Neural crest cell (in vitro differentiated cells): ENCODE measurements around the gene FOXJ3. TPM values are rescaled to one million over a fixed set of nuclear protein-coding genes. Genes with fewer than 3 reads are reported as not detected.

ENCODE experiments used
- DNase-seq: peaks from one replicate; pipeline ENCODE4 v3.0.0; 2021; ENCODE audit warnings: low read depth, mixed read lengths, low spot score
- H3K27ac Mint-ChIP-seq: one replicate; pipeline ENCODE4 v1.8.0; 2021; ENCODE audit warnings: mild to moderate bottlenecking, mixed read lengths; ENCODE audit not compliant: unreplicated experiment
- H3K27me3 Mint-ChIP-seq: 2 replicates; pipeline ENCODE4 v1.8.0; 2021; ENCODE audit warnings: low read depth, mild to moderate bottlenecking, mixed read lengths
- H3K36me3 Mint-ChIP-seq: 2 replicates; pipeline ENCODE4 v1.8.0; 2021; ENCODE audit warnings: low read depth, mild to moderate bottlenecking, mixed read lengths
- H3K4me1 Mint-ChIP-seq: 2 replicates; pipeline ENCODE4 v1.8.0; 2021; ENCODE audit warnings: mixed read lengths
- H3K4me3 Mint-ChIP-seq: one replicate; pipeline ENCODE4 v1.8.0; 2021; ENCODE audit warnings: mild to moderate bottlenecking, mixed read lengths
- H3K9me3 Mint-ChIP-seq: 2 replicates; pipeline ENCODE4 v1.8.0; 2021; ENCODE audit warnings: mixed read lengths
- CTCF ChIP-seq: fragments of 200-600 bp; sonication (generic); conservative IDR thresholded peaks from 2 replicates; pipeline ENCODE4 v1.5.0; 2021; ENCODE audit warnings: antibody characterized with exemption, mild to moderate bottlenecking
- total RNA-seq: library from RNA; stranded (reverse); gene quantifications from 2 replicates; pipeline ENCODE4 v1.2.1, GENCODE V29; 2021

FOXJ3 gene
- total RNA-seq, 1 donor from 2014 or later: 40.2 TPM

GRCh38 chr1:42165511-42166210 is 169.4 kb downstream of the FOXJ3 start:
- DNase-seq: no peak
- H3K4me3 Mint-ChIP-seq: no peak overlapping the region
- H3K27me3 Mint-ChIP-seq: peaks cover under 1% of the 10 kb centered on the region
- no peak for TF ChIP-seq CTCF
- H3K9me3 Mint-ChIP-seq: peaks cover 1% of the 10 kb centered on the region
- H3K27ac Mint-ChIP-seq: no peak overlapping the region
- H3K4me1 Mint-ChIP-seq: peaks cover 8% of the 10 kb centered on the region
- H3K36me3 Mint-ChIP-seq: peaks cover 4% of the 10 kb centered on the region

GRCh38 chr1:42164551-42165420 is 170.2 kb downstream of the FOXJ3 start, which contains the start of gene GUCA2A:
GUCA2A (minus strand) TSS chr1:42164745; CDS start chr1:42164712, 33 bp downstream.
- H3K4me3 Mint-ChIP-seq: no peak within 1 kb of the TSS
- TF ChIP-seq CTCF: no peak
- no peak for DNase-seq
- H3K4me1 Mint-ChIP-seq: peaks cover 8% of the 10 kb centered on the region
- H3K27ac Mint-ChIP-seq: no peak within 1 kb of the TSS
- peaks cover 3% of the 10 kb centered on the region for H3K27me3 Mint-ChIP-seq
- peaks cover 2% of the 10 kb centered on the region for H3K9me3 Mint-ChIP-seq
- peaks cover 4% of the 10 kb centered on the region for H3K36me3 Mint-ChIP-seq

GRCh38 chr1:42163536-42164503 is 171.2 kb downstream of the FOXJ3 start:
- DNase-seq: no peak
- TF ChIP-seq CTCF: no peak
- H3K36me3 Mint-ChIP-seq: peaks cover 4% of the 10 kb centered on the region
- no peak overlapping the region for H3K4me3 Mint-ChIP-seq
- no peak overlapping the region for H3K27ac Mint-ChIP-seq
- H3K4me1 Mint-ChIP-seq: peaks cover 8% of the 10 kb centered on the region
- peaks cover 2% of the 10 kb centered on the region for H3K9me3 Mint-ChIP-seq
- peaks cover 8% of the 10 kb centered on the region for H3K27me3 Mint-ChIP-seq

GRCh38 chr1:42163114-42163513 is 171.9 kb downstream of the FOXJ3 start:
- Mint-ChIP-seq H3K4me1 (peaks cover 8% of the 10 kb centered on the region), H3K4me3 (no peak overlapping the region), H3K36me3 (peaks cover 4% of the 10 kb centered on the region), H3K9me3 (peaks cover 2% of the 10 kb centered on the region), H3K27ac (no peak overlapping the region), H3K27me3 (peaks cover 8% of the 10 kb centered on the region)
- TF ChIP-seq CTCF: no peak
- no peak for DNase-seq

GRCh38 chr1:42162181-42162580 is 172.9 kb downstream of the FOXJ3 start:
- Mint-ChIP-seq H3K36me3 (peaks cover 4% of the 10 kb centered on the region), H3K27me3 (peaks cover 8% of the 10 kb centered on the region), H3K4me3 (no peak overlapping the region), H3K9me3 (peaks cover 2% of the 10 kb centered on the region), H3K27ac (no peak overlapping the region), H3K4me1 (peaks cover 8% of the 10 kb centered on the region)
- DNase-seq: no peak
- TF ChIP-seq CTCF: no peak
